RCC 7860 (cell line): ENCODE measurements around the gene ARHGAP22.

ENCODE experiments used
- DNase-seq: peaks from one replicate; pipeline ENCODE4 v3.0.0-alpha.2; 2015; ENCODE audit warnings: low spot score
- FAIRE-seq: peaks from 2 replicates; lab custom pipeline; 2012; peaks lifted over from hg19 to GRCh38; lab: Jason Lieb, UNC

ARHGAP22 gene

GRCh38 chr10:48502791-48503190 lies 102.1 kb downstream of the ARHGAP22 start:
- no peak for DNase-seq
- FAIRE-seq: no peak

- DNase-seq: no peak
- FAIRE-seq: no peak
Observed at GRCh38 chr10:48501787-48502771, 102.8 kb downstream of the ARHGAP22 start.

GRCh38 chr10:48501226-48501625 lies 103.6 kb downstream of the ARHGAP22 start:
- DNase-seq (no peak), FAIRE-seq (no peak)

- no peak for FAIRE-seq
- no peak for DNase-seq
Observed at GRCh38 chr10:48500771-48501170, 104.1 kb downstream of the ARHGAP22 start.

- no peak for DNase-seq
- FAIRE-seq: no peak
Observed at GRCh38 chr10:48498940-48499510, 105.8 kb downstream of the ARHGAP22 start.

- FAIRE-seq (no peak), DNase-seq (no peak)
Observed at GRCh38 chr10:48497780-48498770, 106.8 kb downstream of the ARHGAP22 start.

- peak; percentile 13 for DNase-seq
- FAIRE-seq: no peak
Observed at GRCh38 chr10:48496831-48497779, 107.8 kb downstream of the ARHGAP22 start.

GRCh38 chr10:48496105-48496830 lies 108.6 kb downstream of the ARHGAP22 start:
- DNase-seq: no peak

GRCh38 chr10:48495282-48496045 lies 109.4 kb downstream of the ARHGAP22 start:
- FAIRE-seq (no peak), DNase-seq (no peak)

More at GRCh38 chr10:48496105-48496830, 108.6 kb downstream of the ARHGAP22 start:
- FAIRE-seq: no peak

GRCh38 chr10:48494611-48495010 lies 110.3 kb downstream of the ARHGAP22 start:
- no peak for DNase-seq
- FAIRE-seq: no peak

GRCh38 chr10:48494073-48494472 lies 110.8 kb downstream of the ARHGAP22 start:
- DNase-seq (no peak), FAIRE-seq (no peak)

GRCh38 chr10:48493083-48493871 lies 111.6 kb downstream of the ARHGAP22 start:
- DNase-seq: no peak
- no peak for FAIRE-seq

GRCh38 chr10:48492201-48492600 lies 112.7 kb downstream of the ARHGAP22 start:
- no peak for DNase-seq
- no peak for FAIRE-seq

GRCh38 chr10:48491392-48492139 lies 113.3 kb downstream of the ARHGAP22 start:
- FAIRE-seq (no peak), DNase-seq (no peak)

- no peak for DNase-seq
- no peak for FAIRE-seq
Observed at GRCh38 chr10:48490946-48491345, 113.9 kb downstream of the ARHGAP22 start.

GRCh38 chr10:48490571-48490940 lies 114.3 kb downstream of the ARHGAP22 start:
- no peak for DNase-seq
- no peak for FAIRE-seq

GRCh38 chr10:48489099-48489498 lies 115.8 kb downstream of the ARHGAP22 start:
- DNase-seq: no peak
- no peak for FAIRE-seq
